ENCODE results near the gene CPA5. TPM values are rescaled to one million over a fixed set of nuclear protein-coding genes. Genes with fewer than 3 reads are reported as not detected.

Gene CPA5
- total RNA-seq, 1 experiment from 2014 or later: not detected

DNA sequence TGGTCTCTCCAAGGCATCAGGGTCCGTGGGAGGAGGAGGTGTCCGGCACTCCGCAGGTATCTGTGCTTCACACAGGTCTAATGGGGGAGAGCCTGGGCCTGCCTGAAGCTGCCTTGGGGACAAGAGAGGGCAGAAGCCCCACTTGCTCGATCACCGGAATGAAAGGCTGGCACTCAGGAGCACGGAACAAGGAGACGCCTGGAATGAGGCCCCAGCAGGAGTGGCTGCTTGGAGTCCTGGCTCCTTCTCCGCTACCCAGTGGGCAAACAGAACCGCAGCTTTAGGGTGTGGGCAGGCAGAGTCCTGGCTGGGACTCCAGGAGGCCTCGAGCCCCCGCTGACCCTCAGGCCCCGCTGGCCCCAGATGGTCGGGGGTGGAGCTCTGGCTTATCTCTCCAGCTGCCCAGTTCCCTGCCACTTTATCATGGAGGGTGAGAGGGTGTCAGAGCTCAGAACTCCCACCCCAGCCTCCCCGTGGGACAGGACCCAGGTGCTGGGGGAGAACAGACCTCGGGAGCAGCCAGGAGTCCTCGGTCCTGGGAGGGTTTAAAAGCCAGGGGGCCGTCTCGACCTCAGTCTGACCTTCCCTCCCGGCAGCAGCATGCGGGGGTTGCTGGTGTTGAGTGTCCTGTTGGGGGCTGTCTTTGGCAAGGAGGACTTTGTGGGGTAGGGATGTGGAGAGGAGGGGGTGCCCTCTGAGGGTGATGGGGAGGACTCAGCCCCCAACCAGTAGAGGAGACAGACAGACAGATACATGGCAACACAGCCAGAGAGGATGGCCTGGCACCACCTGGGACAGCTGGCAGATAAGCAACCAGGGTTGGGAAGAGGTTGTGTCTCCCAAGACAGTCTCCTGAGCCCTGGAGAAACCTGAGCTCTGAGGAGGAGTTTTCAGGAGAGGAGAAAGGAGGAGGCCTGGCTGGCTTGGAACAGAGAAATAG is 35.6 kb downstream of the CPA5 start, which contains the start of gene CPA1:
Gene CPA1 (plus strand): TSS at position 574 of the 940 bp plus-strand sequence. CDS start 27 bp downstream, at position 601.
- Histone ChIP-seq H3K79me2 (ENCODE audit: insufficient read depth, low read length) (no peaks in the 10 kb centered on the region), H2BK12ac (ENCODE audit: insufficient read length, low read depth, low read length) (no peak within 1 kb of the TSS), H2BK20ac (ENCODE audit: low read depth, low read length, poor library complexity, severe bottlenecking) (no peak within 1 kb of the TSS), H3K4me2 (ENCODE audit: insufficient read depth, insufficient read length, low read length) (no peak within 1 kb of the TSS), H4K91ac (ENCODE audit: insufficient read length, low read depth, low read length) (no peak within 1 kb of the TSS), H3K27ac (ENCODE audit: insufficient read length, low read depth, low read length) (no peak within 1 kb of the TSS), H3K79me1 (ENCODE audit: insufficient read depth, low read depth, low read length, poor library complexity, severe bottlenecking) (no peaks in the 10 kb centered on the region), H4K5ac (ENCODE audit: insufficient read length, low read depth, low read length) (no peak within 1 kb of the TSS), H3K14ac (ENCODE audit: insufficient read depth, low read length) (no peak within 1 kb of the TSS; the same call in 1 of the 2 replicates), H2BK15ac (ENCODE audit: low read depth, low read length) (no peak within 1 kb of the TSS; the same call in 1 of the 2 replicates), H3K27me3 (ENCODE audit: insufficient read depth, low read length) (no peaks in the 10 kb centered on the region), H3K4me1 (ENCODE audit: insufficient read depth, low read length) (no peaks in the 10 kb centered on the region), H4K20me1 (ENCODE audit: control insufficient read depth, insufficient read depth, insufficient read length) (no peaks in the 10 kb centered on the region), H3K23me2 (ENCODE audit: insufficient read length, low read depth, low read length, poor library complexity, severe bottlenecking) (no peaks in the 10 kb centered on the region), H3K9ac (ENCODE audit: extremely low read depth, insufficient read length, low read length) (no peak within 1 kb of the TSS), H2AFZ (ENCODE audit: low read length) (no peak within 1 kb of the TSS), H2BK120ac (ENCODE audit: low read depth, low read length, poor library complexity, severe bottlenecking) (no peak within 1 kb of the TSS), H4K8ac (replicated peaks; ENCODE audit: insufficient read length, low read depth, low read length) (no peak within 1 kb of the TSS), H3T11ph (ENCODE audit: low read length) (no peak within 1 kb of the TSS), H3K9me3 (ENCODE audit: control insufficient read depth, low read depth, low read length) (no peaks in the 10 kb centered on the region), H3K56ac (ENCODE audit: insufficient read length, low read depth, low read length) (no peak within 1 kb of the TSS), H2AK5ac (ENCODE audit: insufficient read length, low read length) (no peak within 1 kb of the TSS), H3K18ac (ENCODE audit: insufficient read length, low read depth, low read length) (no peak within 1 kb of the TSS), H3K23ac (ENCODE audit: insufficient read length, low read depth, low read length) (no peak within 1 kb of the TSS), H3K4ac (ENCODE audit: low read depth, low read length) (no peak within 1 kb of the TSS), H2BK5ac (ENCODE audit: insufficient read length, low read length) (no peak within 1 kb of the TSS)
- H3K27ac Mint-ChIP-seq: no peak within 1 kb of the TSS
- peaks cover 14 to 21% (median 19%) of the 10 kb centered on the region in 3 experiments for H3K36me3 Mint-ChIP-seq (ENCODE audit: insufficient read depth in 1 of 3, low read depth in 3 of 3)
- H3K27me3 Mint-ChIP-seq (ENCODE audit: low read depth): peaks cover 7% of the 10 kb centered on the region
- H3K4me1 Mint-ChIP-seq: peaks cover 4 to 10% of the 10 kb centered on the region in 2 experiments; a peak in 3 of 4 replicates
- WGBS (ENCODE audit: extremely low coverage, insufficient read length, low lambda C conversion rate): no CpG with 5 or more reads among the region's 20 CpGs
- peaks cover 19 to 27% of the 10 kb centered on the region in 2 experiments for H3K9me3 Mint-ChIP-seq
- H3K4me3 Mint-ChIP-seq: no peak within 1 kb of the TSS
- TF ChIP-seq, protein P1, sequence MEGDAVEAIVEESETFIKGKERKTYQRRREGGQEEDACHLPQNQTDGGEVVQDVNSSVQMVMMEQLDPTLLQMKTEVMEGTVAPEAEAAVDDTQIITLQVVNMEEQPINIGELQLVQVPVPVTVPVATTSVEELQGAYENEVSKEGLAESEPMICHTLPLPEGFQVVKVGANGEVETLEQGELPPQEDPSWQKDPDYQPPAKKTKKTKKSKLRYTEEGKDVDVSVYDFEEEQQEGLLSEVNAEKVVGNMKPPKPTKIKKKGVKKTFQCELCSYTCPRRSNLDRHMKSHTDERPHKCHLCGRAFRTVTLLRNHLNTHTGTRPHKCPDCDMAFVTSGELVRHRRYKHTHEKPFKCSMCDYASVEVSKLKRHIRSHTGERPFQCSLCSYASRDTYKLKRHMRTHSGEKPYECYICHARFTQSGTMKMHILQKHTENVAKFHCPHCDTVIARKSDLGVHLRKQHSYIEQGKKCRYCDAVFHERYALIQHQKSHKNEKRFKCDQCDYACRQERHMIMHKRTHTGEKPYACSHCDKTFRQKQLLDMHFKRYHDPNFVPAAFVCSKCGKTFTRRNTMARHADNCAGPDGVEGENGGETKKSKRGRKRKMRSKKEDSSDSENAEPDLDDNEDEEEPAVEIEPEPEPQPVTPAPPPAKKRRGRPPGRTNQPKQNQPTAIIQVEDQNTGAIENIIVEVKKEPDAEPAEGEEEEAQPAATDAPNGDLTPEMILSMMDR (conservative IDR thresholded peaks at IDR 0.05): no peak
- DNase-seq: no peak
